Muscle of arm (tissue), 12 donors: ENCODE data around the gene C2CD4C. TPM values are rescaled to one million over a fixed set of nuclear protein-coding genes. Genes with fewer than 3 reads are reported as not detected.
"Not testable (repeated sequence)": the region's sequence is repeated elsewhere in the genome, so short reads cannot be mapped to it uniquely, and the experiment has no call there.

ENCODE experiments used
- DNase-seq: peaks from one replicate; pipeline ENCODE4 v3.0.0-alpha.2; 2013
- polyA plus RNA-seq, 12 donors: library from polyadenylated mRNA; unstranded; fragments of 120-200 nt; gene quantifications; one replicate each; pipeline ENCODE4 v1.2.1, GENCODE V29; 2013; ENCODE audit not compliant: insufficient read length in 12 of 12

The C2CD4C gene
- polyA plus RNA-seq, 12 donors, result 0.50 to 1.6 (median 0.81) TPM; not detected in 2

DNA sequence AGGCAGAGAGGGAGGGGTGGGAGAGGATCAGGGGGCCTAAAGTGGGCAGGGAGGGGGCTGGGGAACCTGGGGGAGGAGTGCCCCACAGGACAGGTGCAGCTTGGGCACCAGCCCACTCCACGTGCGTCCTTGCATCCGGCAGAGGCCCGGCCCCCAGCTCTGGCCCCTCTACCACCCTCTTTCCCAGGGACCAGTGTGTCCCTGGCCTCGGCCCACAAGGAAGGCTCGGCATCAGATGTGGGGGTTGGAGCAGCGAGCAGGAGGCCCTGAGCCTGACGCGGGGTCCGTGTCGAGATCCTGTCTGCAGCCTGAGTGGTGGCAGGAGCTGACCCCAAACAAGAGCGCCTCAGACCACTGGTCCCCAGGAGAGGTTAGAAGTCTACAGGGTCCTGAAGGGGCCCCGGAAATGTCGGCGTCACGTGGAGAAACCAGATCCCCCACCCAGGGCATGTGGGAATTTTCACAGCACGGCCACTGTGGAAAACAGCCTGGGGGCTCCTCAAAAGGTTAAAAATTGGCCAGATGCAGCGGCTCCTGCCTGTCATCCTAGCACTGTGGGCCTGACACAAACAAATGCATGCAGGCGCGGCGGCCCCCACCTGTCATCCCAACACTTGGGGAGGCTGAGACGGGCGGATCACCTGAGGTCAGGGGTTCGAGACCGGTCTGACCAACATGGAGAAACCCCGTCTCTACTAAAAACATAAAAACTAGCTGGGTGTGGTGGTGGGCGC, 30.4 kb upstream of the C2CD4C start:
- DNase-seq, result no peak

DNA sequence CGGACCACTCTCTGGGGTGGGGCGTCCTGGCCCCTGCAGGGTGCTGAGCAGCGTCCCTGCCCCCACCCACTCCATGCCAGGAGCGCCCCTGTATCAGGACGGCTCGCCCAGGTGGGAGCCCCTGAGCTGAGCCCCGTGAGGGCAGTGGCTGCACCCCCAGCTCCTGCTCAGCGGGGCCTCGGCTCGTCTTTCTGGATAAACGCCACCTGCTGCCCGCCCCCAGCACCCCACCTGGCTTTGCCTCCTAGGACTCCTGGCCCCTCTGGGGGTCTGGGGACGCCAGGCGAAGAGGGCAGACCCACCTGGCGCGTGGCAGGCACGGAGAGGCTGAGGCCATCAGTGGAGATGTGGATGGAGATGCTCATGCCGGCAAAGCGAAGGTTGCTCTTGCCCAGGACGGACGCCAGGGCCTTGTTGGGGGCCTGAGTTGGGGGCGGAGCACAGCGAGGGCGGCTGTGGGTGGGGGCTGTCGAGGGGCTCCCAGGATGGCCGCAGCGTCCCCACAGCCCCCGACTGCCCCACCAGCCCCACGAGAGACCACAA, 29.5 kb upstream of the C2CD4C start:
- DNase-seq, result no peak

DNA sequence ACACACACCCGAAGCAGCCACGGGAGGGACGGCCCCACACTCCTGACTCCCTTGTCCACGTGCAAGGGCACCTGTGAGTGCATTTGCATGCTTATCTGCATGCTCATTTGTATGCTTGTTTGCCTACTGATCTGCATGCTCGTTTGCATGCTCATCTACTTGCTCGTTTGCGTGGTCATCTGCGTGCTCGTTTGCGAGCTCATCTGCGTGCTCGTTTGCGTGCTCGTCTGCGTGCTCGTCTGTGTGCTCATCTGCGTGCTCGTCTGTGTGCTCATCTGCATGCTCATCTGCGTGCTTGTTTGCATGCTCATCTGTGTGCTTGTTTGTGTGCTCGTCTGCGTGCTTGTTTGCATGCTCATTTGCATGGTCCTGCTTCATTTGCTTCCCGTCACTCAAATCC, 28.1 kb upstream of the C2CD4C start:
- DNase-seq, result no peak

DNA sequence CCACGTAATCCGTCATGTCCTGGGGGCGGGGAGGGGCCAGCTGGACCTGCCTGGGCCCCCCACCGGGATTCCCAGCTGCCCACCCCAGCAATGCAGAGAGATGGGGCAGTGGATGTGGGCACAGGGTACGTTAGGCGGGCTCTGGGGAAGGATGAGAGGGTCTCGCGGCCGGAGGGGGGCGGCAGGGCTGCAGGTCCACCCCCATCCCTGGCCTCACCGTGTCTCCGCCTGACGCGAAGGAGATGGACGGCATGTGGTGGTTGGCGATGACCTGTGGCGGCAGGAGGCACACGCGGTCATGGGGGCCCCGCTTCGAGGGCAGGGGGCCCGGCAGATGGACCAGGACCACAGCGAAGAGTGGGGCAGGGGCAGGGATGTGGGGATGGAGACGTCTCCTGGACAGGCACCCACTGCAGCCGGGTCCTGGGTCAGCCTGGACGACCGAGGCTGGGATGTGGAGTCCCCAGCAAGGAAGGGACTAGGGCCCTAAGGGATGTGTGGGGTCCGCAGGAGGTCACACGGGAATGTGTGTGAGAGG, 27.5 kb upstream of the C2CD4C start:
- DNase-seq, result no peak

DNA sequence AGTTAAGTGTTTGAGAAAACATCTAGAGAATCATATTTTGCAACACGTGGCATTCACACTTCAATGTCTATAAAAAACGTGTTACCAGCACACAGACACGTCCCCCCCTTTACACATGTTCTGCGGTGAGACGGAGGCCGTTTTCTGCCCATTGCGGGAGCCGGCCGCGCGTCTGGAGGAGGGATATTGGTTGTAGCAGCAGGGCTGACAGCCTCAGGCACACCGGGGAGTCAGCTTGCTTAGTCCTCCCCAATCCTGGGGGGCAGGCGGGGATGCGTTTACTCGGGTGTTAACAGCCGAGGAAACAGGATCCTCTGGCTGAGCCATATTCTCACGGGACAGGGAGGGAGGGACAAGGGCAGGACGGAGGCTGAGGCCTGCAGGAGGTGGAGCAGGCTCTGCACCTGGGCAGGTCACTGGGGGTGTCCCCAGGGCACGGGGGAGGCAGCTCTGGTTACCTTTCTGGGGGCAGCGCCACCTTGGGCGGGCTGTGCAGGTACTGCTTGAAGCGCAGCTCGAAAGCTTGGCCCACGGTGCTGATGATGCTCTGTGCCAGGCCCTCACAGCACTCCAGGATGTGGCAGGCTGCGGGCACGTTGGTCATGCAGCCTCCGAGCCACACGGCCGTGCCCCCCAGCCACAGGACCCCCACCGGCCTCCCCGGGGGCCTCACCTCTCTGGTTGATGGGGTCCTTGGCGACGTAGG, 26.9 kb upstream of the C2CD4C start:
- no peak for DNase-seq

DNA sequence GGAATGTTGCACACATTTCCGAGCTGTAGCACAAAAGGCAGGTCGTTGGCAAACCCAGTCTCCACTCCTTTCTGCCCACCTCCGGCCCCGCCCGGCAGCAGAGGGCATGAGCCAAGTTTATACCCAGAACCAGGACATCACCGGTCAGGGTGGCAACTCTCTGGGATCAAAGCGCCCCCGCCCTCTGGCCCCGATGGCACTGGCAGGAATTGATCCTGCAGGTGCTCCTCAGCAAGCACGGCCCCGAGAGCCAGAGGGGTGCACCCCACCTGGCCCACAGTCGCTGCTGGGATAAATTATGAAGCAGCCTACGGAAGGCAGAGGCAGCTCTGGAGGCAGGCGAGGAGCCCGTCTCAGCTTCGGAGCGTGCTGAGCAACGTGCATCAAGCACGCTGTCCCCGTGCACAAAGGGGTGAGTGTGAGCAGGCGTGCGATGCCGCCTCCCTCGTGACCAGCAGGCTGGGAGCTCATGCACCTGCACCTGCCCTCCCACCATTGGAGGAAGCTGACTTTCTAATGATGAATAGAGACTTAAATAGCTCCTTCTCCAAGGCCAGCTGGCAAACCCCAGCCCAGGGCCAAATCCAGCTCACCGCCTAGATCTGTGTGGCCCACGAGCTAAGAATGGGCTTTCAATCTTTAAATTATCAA, 26.2 kb upstream of the C2CD4C start:
- no peak for DNase-seq

DNA sequence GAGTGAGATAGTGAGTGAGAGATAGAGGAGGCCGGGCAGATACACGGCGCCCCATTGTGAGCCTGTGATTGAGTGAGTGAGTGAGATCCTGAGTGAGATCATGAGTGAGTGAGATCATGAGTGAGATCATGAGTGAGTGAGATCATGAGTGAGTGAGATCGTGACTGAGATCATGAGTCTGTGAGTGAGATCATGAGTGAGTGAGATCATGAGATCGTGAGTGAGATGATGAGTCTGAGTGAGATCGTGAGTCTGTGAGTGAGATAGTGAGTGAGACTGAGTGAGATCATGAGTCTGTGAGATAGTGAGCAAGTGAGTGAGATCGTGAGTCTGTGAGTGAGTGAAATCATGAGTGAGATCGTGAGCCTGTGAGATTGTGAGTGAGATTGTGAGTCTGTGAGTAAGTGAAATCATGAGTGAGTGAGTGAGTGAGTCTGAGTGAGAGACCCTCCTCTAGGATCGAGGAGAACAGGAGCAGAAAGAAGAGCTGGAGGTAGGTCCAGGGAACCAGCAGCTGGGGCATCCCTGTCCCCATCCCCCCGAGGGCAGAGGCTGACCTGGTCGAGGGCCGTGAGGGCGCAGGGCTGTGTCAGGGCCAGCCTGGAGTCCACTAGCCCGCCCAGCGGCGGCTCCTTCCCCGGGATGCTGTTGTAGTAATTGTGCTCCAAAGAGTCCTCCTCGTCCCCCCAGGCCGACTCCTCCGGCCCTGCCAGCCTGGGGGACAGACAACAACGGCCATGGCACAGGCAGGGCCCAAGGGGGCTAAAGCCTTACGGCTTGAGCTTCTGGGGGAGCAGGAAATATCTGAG, 25.4 kb upstream of the C2CD4C start:
- no peak for DNase-seq

DNA sequence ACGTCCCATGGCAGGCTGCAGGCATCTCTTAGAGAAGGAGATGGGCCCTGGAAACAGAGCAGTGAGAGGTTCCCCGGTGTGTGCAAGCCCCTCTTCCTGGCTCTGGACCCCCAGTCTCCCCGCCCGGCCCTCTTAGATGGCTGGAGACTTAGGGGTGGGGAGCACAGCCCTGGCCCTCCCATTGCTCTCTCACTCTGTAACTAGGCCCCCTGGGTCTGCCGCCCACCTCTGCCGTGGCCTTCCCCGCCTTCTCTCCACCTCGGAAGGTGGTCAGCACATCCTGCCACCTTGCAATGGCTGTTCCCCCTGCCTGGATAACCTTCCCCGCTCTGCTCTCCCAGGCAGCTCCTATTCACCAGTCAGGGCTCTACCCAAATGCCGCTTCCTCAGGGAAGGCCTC, 21.8 kb upstream of the C2CD4C start:
- DNase-seq, result no peak

DNA sequence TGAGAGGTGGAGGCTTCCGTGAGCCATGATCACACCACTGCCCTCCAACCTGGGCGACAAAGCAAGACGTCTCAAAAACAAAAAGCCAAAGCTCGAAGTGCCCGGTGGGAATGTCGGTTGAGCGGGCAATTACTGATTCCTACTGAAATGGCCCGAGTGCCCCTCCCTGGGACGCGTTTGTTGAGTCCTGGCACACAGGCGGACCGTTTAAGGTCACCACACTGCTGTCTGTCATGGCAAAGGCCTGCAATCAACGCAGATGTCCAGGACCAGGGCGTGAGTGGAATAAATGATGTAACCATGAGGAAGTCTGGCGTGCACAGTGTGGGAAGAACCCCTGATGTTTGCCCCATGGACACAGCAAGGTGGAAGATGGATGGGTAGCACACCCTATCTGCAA, 19.2 kb upstream of the C2CD4C start:
- no peak for DNase-seq

DNA sequence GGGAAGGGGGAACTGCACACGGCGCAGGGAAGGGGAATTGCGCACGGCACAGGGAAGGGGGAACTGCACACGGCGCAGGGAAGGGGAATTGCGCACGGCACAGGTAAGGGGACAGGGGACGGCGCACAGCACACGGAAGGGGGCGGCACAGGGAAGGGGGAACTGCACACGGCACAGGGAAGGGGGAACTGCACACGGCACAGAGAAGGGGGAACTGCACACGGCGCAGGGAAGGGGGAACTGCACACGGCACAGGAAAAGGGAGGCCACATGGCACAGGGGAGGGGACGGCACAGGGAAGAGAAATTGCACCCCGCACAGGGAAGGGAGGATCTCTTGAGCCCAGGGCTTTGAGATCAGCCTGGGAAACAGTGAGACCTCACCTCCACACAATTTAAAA, 18.7 kb upstream of the C2CD4C start:
- DNase-seq, result not testable (repeated sequence)

DNA sequence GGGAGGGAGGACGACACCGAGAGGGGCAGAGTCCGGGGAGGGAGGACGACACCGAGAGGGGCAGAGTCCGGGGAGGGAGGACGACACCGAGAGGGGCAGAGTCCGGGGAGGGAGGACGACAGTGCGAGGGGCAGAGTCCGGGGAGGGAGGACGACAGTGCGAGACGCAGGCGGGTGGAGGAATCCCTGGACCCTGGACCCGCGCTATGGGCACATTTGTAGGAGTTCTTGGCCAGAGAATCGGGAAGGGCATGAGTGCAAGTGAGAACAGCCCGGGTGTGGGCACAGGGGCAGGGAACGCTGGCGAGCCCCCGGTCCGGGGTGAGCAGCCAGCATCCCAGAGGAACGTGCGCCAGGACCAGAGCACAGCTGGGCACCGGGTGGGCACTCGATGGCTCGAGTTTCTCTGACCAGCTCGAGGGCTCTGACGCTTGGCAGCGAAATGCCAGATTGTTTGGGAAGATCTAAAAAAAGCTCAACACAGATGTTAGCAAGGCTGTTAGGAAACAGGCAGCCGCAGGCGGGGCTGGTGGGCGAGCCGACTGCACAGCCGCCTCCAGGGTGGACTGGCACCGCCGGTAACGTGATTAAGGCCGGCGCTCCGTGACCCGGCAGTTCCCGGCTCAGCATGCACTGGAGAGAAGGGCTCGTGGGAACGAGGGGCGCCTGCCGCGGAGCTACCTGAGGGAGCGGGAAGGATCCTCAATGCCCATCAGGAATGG, 17.9 kb upstream of the C2CD4C start:
- no peak for DNase-seq

DNA sequence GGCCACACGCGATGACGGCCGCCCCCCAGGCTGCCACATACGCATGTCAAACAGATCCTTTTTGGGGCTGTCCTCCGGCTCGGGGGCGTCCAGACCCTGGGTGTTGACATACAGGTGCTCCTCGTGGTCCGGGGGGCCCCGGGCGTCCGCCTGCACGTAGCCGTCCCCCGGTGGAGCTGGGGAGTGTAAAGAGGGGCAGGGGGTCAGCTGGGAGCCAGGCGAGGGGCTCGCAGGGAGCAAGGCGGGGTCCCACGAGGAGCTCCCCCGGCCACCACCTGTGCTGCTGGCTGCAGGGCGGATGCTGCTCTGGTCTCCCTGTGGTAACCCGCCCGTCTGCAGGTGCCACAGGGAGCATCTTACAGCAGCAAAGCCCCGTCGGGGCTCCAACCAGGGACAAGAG, 16.1 kb upstream of the C2CD4C start:
- no peak for DNase-seq

DNA sequence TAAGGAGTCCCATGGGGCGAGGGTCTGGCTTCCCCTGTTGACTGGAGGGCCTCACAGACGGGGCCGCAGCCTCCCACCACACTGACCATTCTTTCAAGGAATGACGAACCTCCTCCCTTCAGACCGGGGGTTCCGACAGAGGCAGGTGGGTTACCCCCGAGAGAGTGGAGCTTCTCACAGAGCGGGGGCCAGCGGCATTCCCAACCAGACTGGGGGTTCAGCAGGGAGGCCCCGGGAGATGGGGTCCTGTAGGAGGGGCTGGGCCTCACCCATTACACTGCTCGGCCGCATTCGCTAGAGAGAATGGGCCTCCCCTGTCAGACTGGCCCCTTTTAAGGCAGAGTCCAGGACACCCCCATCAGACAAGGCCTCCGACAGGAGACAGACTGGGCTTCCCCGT, 15.6 kb upstream of the C2CD4C start:
- no peak for DNase-seq

DNA sequence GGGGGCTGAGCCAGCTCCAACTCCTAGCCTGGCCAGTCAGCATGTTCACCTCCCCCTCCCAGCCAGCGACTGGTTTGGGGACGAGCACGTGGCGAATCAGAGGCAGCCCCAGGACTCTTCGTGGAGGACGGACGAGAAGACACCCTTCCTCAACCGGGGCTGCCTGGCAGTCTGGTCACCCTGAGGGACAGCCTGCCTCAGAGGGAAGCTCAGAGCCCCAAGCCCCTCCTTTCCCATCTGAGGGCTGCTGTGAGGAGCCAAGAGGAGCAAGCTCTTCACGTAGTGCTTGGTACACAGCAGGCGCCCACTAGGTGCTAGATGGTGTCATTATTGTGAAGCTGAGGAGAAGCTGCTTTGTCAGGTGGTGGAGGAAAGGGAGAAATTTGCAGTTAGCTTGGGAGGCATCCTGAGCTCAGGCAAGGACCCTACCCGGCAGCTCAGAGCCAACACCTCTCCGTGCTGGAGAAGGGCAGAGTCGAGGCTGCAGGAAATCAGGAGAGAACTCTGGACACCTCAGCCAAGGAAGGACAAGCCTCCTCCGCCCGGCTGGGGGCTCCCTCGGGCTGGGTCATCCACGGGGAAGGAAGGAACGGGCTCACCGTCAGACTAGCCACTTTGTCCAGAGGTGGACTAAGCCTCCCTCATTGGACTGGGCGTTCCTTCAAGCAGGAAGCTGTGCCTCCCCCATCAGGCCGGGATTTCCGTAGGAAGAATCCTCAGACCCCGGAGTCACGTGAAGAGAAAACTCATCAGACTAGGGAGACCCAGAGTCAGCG, 14.9 kb upstream of the C2CD4C start:
- no peak for DNase-seq

DNA sequence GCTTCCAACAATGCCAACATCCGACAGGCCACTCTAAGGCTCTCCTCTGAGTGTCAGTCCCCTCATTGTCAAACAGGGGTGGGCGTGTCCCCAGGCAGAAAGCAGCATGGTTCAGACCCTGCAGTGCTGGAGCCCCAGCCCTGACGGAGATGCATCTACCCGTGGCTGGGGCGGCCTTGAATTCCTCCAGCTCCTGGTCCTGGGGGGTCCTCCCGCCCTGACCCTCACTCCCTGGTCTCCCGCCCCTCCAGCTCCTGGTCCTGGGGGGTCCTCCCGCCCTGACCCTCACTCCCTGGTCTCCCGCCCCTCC, 13.9 kb upstream of the C2CD4C start:
- DNase-seq, result not testable (repeated sequence)

DNA sequence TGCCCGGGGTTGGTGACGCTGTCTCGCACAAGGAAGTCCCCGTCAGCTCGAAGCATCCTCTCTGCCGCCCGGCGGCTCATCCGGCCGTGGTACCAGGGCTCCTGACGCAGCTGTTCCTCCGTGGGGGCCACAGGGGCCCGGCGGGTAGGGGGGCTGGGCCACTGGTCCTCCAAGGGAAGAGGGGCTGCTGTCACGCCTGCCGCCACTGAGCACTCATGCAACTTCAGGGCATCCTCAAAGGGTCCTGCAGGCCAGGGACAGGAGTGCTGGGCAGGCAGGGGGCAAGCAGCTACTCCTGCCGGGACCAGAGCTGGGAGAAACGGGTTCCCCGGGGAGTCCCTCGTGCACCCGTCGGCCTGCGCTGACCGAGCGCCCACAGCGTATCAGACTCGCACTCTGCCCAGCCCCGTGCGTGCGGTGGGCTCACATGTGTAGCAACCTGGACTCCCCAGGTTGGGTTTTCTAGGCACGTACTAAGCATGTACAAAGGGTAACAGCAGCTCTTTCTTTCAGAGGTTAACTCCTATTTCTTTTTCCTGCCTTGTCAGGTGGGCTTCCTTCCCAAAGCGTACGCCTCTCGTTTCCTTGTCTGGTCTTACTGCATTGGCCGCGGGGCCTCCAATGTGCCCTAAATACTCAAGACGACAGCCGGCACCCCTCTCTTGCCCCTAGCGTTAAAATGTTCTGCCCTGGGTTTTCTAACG, 13.4 kb upstream of the C2CD4C start:
- no peak for DNase-seq

DNA sequence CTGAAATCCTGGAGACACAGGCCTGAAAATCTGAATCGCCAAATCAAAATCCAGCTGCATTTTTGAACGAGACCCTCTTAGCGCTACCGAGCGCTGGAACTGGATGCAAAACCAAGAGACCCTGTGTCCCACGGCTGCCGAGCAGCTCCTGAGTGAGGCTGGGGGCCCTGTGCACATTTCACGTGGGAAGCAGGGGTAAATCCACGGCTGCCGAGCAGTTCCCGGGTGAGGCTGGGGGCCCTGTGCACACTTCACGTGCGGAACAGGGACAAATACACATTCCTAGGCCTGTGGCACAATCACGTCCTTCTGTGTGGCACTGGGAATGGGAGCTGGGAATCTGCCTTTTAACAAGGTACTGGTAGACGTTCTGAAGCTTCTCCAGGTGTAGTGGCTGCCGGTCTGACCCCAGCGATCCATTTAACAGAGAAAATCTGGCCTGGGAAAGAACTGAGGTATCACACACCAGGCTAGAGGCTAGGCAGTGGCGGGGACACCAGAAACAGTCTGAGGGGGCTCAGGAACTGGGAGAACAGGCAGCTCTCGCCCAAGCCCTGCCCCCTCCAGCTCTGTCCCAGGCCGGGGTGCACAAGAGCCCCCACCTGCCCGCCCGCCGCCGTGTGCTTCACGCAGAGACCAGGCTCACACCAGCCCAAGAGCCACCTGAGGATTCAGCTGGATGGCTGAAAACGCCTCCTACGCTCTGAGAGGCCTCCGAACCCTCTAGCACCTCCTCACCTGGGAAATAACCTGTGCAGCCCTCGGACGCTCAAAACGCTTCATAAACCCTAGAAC, 11.0 kb upstream of the C2CD4C start:
- DNase-seq, result no peak

DNA sequence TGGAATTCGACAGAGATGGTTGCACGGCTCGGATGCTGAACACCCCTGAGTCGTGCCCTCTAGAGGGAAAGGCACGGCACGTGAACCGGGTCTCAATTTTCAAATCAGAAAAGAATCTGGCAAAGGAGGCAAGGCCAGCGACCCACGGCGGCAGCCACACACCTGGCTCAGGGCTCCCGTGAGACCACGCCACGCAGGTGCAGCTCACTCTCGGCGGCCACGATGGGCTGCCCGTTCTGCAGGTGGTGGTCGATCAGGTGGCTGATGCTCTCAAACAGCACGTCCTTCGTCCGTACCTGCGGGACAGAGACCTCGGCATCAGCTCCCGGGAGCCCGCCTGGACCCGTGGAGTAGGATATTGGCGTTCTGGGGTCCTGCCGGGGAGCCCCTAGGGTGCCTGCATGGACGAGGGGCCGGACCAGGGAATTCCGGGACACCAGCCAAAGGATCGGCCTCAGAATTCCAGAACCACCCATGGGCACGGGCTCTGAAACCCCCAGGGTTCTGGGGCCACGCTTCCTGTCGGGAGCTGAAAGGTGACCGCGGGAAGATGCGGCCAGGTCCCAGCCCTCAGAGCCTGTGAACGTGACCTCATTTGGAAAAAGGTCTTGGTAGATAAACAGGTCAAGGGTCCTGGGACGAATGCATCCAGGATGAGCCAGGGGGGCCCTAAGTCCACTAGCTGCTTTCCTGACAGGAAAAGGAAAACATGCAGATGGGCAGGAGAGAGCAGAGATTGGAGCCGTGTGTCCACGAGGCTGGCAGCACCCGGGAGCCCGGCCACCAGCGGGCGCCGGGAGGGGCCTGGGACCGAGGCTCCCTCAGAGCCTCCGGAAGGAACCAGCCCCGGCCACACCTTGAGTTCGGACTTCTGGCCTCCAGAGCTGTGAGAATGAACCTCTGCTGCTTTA, 10.1 kb upstream of the C2CD4C start:
- no peak for DNase-seq
